ENCODE results near the gene SMC5.

Gene SMC5

GRCh38 chr9:70390933-70391341 is 132.2 kb downstream of the SMC5 start:
- TF ChIP-seq, protein P1, sequence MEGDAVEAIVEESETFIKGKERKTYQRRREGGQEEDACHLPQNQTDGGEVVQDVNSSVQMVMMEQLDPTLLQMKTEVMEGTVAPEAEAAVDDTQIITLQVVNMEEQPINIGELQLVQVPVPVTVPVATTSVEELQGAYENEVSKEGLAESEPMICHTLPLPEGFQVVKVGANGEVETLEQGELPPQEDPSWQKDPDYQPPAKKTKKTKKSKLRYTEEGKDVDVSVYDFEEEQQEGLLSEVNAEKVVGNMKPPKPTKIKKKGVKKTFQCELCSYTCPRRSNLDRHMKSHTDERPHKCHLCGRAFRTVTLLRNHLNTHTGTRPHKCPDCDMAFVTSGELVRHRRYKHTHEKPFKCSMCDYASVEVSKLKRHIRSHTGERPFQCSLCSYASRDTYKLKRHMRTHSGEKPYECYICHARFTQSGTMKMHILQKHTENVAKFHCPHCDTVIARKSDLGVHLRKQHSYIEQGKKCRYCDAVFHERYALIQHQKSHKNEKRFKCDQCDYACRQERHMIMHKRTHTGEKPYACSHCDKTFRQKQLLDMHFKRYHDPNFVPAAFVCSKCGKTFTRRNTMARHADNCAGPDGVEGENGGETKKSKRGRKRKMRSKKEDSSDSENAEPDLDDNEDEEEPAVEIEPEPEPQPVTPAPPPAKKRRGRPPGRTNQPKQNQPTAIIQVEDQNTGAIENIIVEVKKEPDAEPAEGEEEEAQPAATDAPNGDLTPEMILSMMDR (IDR thresholded peaks at IDR 0.05): no peak

DNA sequence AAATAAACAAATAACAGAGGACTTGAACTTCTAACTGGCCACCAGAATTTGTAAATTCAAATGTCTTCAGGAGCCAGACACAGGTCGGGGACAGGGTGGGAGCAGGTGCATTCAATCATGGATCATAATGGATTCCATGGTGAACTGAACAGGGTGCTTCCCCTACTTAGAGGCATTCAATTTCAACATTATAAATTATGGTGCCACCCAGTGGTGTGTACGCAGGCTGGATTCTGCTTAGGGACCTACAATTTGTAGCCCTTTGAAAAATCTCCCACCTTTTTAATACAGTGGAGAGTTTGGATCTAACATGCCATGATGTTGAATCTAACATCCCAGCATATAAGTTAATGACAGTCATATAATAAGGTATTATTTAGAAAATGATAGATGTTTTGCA is 133.4 kb downstream of the SMC5 start:
- TF ChIP-seq, protein P1 (IDR thresholded peaks at IDR 0.05): no peak; the same call in 1 of the 2 replicates

GRCh38 chr9:70392850-70393249 is 134.1 kb downstream of the SMC5 start:
- TF ChIP-seq, protein P1 (IDR thresholded peaks at IDR 0.05): no peak

DNA sequence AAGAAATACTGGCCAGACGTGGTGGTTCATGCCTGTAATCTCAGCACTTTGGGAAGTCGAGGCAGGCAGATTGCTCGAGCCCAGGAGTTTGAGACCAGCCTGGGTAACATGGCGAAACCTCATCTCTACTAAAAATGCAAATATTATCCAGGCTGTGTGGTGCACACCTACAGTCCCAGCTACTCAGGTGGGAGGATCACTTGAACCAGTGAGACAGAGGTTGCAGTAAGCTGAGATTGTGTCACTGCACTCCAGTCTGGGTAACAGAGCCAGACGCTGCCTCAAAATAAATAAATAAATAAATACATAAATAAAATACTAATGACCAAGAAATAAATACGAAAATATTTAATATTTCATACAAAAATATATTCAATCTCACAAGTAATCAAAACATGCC is 136.9 kb downstream of the SMC5 start:
- TF ChIP-seq, protein P1 (IDR thresholded peaks at IDR 0.05): no peak

- TF ChIP-seq, protein P1 (IDR thresholded peaks at IDR 0.05): no peak
Observed at GRCh38 chr9:70398145-70398556, 139.4 kb downstream of the SMC5 start.

DNA sequence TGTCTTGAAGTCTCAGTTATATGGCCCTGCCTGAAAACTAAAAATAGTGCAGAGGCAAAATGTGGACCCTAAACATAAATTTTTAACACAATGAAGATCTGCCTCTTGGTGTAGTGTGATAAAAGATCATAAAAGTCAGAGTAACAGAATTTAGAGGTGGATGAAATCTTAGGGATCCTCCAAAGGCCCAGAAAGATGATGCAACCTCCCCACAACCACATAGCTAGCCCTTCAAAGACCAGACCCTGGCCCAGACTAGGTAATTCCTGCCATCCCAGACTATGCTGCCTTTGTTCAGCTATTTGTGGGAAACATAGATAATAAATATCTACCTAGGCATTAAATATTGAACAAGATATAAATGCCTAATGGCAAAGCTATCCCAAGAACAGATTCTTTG is 140.4 kb downstream of the SMC5 start:
- TF ChIP-seq, protein P1 (IDR thresholded peaks at IDR 0.05): no peak

DNA sequence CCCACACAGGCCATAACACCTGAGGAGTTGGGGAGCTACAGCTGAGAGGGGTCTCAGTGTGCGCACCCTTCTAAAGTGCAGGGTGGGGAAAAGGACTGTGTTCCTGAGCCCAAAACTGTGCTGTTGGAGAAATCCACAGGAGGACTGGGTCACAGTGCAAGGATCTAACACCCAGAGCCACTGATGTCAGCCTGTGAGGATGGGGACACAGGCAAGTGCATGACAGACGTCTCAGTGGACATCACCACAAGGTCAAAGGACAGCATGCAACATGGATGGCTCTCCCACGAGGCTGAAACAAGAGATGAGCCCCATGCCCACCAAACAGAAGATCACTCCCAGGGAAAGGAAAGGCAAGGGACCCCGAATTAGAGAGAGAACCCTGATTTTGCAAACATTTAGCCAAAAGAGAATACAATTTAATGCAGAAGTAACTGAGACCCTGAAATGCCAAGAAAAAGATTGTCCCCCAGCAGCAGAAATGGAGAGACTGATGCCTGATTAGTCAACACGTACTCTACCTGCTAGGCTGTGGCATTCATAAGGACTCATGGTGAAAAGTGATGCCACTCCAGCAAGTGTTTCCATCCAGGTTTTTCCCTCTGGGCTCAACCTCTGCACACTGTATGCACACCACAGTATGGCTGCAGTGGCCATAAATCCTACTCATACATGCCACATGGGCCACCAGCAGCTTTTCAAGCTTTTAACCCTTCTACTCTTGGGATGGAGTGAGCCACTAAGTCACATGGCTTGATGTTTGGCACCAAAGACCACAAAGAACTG is 141.5 kb downstream of the SMC5 start:
- TF ChIP-seq, protein P1 (IDR thresholded peaks at IDR 0.05): no peak
